Measurements from ENCODE around the gene MIDN.

DNA sequence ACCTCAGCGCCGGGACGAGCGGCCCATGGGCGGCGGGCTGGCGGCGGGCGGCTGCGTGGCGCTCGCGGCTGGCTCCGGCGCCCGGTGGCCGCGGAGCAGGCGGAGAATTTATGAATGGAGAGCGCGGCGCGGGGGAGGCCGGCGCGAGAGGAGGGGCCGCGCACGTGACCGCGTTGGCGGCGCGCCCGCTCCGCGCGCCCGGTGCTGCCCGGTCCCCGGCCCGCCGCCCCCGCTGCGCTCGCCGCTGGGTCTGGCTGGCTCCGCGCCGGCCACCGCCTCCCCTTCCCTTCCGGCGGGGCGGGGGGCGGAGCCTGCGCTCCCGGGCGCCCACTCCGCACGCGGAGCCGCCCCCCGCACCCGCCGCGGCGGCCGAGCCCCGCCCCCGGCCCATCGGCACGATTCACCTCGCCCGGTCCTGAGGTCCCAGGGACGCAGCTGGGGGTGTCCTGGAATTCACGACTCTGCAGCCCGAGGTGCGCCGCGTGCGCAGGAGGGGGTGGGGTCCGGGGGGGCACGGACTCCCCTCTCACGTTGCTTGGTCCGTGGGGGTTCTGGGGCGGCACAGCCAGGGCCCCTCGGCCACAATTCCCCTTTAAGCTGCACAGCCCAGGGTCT is 10.5 kb upstream of the MIDN start, which contains the start of gene CBARP:
- no peak for TF ChIP-seq GATA2 (IDR thresholded peaks at IDR 0.05; ENCODE audit: low read depth, low read length)
- TF ChIP-seq GATA3 (IDR thresholded peaks at IDR 0.05; ENCODE audit: low read depth, low read length), result no peak

Measured in SH-SY5Y (cell line).